Uterus (tissue), 2 donors: ENCODE data around the gene NME4.

ENCODE experiments used
- CTCF ChIP-seq, 4 experiments: fragments of 200-600 bp in 2 of 4; fragments of 450-650 bp in 2 of 4; sonication (generic) in 2 of 4; IDR thresholded peaks; one replicate each; pipeline ENCODE4 v1.5.1; 2016 to 2019; ENCODE audit warnings: antibody characterized with exemption in 4 of 4, mild to moderate bottlenecking in 2 of 4, moderate library complexity in 1 of 4
- POLR2A ChIP-seq, 2 donors: fragments of 450-650 bp; IDR thresholded peaks; one replicate each; pipeline ENCODE4 v1.6.1; 2016; ENCODE audit warnings: antibody characterized with exemption in 2 of 2, mild to moderate bottlenecking in 1 of 2, moderate library complexity in 1 of 2

- TF ChIP-seq CTCF (IDR thresholded peaks at IDR 0.05) (no peak), POLR2A (IDR thresholded peaks at IDR 0.05) (no peak)
These were observed 49.8 kb upstream of the NME4 start for GRCh38 chr16:347203-347602.
